ENCODE data around the gene ABI1.
A peak's percentile ranks its signal among the peaks of the same experiment; 100 is the strongest.
"Not testable (repeated sequence)": the region's sequence is repeated elsewhere in the genome, so short reads cannot be mapped to it uniquely, and the experiment has no call there.

The ABI1 gene

DNA sequence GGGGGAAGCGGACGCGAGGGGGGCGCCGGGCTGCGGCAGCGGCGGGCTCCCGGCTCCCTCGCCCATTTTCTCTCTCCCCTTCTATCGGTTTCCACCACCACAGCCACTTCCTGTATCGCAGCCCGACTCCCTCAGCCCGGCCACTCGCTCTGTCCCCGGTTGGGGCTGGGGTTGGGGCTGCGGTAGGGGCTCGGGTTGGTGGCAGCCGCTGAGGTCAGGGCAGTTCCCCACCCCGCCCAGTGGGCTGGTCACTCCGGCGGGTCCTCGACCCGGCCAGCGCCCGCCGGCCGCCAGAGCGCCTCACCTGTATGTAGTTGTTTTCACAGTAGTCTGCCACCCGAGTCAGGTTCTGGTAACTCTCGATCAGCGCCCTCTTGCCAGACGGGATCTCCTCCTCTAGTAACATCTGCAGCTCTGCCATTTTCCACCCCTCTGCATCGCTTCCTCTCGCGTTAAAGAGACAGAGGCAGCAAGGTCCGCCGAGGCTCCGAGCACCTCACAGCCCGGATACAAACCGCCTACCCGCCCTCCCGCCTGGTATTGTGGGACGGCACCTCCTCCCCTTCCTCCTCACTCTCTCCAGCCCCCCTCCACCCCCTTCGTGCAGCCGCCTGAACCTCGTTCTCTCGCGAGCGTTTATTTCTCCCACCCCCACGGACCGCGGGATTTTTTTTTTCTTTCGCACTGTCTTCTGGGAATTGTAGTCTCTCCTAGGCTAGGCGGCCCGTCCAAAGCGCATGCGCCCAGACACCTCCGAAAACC is at the start of gene ABI1:
Gene ABI1, minus strand, starts transcription at position 516 of the 762 bp plus-strand sequence. Its CDS starts 95 bp downstream, at position 421.
- DNase-seq: peak; percentile 97

DNA sequence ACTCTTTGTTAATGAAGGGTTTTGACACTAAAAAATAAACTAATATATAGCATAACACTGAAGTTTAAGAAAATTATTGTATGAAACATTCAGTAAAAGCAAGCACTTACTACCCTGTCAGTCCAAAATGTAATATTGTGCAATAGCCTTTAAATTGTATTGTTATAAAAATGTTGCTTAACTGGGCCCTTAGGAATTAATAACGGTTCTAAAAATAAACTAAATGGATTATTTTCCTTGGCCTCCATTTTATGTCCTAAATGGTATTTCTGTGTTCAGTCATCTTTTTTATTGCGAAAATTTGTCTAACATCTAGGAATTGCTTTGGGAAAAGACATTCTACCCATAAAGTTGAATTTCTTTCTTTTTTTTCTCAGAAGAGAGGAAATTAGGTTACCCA is 49.0 kb upstream of the ABI1 start:
- no peak for DNase-seq

DNA sequence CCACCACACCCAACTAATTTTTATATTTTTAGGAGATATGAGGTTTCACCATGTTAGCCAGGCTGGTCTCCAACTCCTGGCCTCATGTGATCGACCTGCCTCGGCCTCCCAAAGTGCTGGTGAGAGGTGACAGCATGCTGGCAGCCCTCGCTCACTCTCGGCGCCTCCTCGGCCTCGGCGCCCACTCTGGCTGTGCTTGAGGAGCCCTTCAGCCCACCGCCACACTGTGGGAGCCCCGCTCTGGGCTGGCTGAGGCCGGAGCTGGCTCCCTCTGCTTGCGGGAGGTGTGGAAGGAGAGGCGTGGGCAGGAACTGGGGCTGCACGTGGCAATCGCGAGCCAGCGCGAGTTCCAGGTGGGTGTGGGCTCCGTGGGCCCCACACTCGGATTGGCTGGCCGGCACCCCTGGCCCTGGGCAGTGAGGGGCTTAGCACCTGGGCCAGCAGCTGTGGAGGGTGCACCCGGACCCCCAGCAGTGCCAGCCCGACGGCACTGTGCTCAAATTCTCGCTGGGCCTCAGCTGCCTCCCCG is 44.6 kb upstream of the ABI1 start:
- DNase-seq: not testable (repeated sequence)

DNA sequence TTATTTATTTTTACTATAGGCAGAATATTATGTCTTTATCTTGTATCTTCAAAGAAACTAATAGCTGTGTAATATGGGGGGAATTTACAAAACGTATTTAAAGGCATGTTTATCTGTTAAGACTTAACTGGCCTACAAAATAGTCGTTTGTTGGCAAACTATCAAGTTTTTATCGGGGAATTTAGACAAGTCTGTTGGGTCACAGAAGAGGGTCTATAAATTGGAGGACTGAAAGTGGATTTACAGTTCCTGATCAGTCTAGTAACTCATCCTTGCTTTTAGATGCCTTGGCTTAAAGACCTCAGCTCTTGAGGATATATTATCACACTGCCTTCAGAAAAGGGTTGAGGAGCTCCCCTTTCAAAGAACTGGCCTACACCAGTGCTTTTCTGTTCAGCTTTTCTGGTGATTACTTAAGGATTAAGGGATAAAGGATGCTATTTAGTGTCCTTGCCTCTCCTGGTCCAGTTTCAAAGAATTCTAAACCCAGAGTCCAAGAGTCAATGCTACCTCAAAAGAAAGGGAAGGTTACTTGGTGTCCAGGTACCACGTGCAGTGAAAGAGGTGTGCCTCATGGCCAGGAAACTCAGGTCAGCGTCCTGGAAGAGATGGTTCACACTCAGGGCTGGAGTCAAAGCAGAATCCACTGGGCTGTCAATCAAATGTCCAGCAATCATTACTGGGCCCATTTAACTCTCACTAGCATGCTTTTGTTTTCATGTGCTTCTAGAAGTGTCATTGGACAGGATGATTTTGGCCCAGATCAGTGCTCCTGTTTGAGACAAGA is 42.9 kb upstream of the ABI1 start:
- DNase-seq: no peak

DNA sequence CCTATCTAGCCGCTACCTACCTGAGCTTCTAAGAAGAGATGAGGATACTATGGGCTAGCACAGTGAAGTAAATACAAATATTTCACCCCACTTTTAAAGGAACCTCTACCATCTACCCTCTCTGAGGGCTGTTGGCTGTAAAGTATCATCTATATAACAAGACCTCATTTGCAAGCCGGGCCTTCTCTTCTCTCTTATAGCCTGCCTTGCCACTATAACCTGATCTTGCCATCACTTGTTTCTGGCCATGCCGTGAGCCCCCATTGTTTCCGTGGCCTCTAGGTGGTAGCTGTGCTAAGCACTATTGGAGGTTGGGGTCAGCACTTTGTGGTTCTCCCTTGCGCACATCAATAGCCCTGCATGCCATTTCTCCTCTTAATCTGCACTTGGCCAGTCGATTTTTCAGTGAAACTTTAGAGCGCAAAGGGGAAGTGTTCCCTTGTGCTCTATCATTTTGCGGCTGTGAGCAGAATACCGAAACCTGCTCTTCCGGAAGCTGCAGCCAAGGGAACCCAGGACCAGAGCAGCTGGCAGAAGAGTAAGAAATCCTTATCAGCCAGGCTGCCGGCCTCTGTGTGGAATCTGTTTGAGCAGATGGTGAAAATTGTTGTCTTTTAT is 31.7 kb upstream of the ABI1 start:
- not testable (repeated sequence) for DNase-seq

DNA sequence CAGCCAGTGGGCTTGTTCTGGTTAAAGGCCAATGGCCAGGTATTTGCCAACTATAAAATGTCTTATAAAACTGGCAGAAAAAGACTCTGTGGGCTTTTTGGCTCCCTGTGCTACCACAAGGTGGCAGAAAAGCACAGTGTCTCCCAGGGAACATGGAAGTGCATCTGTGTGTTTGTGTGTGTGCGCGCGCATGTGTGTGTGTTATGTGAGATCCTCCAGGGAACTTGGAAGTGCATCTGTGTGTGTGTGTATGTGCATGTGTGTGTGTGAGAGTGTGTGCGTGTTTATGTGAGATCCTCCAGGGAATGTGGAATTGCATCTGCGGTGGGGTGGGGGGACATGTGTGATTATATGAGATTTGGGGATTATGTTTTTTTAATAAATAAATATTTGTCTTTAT is 30.2 kb upstream of the ABI1 start:
- peak; percentile 62 for DNase-seq

DNA sequence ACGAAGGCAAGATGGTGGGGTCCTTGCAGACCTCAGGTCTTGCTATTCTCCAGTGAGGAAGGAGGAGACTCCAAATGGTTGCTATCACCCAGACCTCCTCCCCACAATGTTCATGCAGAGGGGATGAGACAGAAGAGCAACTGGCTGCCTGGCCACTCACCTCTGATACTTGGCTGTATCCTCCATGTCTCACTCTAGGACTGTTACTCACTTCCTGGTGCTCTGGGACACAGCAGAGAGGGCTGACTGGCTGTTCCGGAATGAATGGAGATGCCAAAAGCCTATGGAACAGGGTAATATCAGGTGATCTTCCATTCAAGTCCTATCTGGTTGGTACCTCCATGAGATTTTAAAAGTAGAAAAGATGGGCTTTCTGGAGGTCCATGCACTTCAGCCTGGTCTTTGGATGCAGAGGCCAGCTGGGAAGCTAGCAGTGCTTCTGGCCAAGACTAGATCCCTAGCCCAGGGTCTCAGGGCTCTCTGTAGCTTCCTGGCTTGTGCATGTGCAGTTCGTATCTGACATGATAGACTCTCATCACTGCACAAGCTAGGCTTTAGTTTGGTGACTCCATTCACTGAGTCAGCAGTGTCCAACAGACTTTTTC is 27.0 kb upstream of the ABI1 start:
- DNase-seq: no peak

DNA sequence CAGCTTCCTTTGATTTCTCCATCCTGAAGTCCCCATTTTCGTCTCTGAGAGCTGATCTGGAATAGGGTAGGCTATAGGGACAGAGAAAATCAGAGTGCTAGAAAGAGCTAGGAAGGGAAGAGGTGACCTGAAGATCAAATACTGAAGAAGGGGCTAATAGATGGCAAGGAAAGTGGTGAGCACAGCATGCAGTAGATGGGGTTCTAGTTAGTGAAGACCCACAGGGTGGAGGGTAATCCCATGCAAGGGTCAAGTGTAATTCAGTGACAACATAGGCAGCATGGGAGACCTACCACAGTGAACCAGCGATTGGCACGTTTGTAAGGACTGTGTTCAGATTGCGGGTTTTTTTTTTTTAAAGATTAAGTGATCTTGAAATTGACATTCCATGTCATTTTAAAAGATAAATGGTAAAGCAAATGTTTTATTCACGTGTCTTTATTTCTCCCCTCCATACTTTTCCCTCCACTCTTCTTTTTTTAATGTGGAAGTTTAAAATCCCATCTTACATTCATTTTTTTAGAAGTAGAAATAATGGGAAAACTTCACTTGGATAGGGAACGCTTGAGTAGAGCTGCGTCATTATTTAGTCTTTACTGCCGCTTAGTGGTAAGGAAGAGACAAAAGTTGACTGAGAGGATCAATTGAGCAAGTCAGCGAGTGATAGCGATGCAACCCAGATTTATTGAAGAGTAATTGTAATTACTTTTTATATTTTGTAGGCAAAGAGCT is 21.0 kb upstream of the ABI1 start:
- DNase-seq: peak; percentile 38

DNA sequence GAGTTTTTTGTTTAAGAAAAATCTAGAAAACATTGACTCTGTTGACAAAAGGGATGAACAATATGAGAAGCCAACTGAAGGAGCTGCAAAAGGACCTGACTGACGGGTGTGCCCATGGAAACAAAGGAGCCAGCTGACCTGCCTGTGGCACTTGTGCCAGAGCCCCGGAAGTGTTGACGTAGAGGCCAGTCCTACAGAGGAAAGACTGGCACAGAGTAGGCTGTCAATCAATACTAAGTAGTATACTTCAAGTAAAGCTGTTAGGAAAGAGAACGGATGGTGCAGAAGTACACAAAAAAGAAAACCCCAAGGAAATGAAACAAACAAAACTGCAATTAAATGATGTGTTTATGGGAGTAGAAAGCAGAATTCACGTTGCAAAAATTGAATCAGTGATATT is 19.0 kb upstream of the ABI1 start:
- DNase-seq: no peak

DNA sequence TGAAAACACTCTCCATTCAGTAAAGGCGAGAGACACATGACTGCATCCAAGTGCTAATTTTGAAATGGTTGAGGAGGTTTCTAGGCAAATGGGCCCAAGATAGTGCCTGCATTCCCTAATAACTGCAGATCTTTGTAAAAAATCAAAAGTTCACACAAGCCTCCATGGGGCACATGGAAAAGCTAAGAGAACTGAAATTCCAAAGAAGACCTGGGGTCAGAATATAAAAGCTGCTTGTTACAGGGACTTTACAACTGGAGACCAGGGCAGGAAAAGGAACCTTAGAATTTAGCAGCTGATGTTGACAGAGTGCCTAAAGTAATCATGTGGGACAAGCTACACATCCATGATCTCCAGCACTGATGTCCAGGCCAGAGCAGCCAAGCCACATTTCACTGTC is 10.0 kb upstream of the ABI1 start:
- DNase-seq: no peak

DNA sequence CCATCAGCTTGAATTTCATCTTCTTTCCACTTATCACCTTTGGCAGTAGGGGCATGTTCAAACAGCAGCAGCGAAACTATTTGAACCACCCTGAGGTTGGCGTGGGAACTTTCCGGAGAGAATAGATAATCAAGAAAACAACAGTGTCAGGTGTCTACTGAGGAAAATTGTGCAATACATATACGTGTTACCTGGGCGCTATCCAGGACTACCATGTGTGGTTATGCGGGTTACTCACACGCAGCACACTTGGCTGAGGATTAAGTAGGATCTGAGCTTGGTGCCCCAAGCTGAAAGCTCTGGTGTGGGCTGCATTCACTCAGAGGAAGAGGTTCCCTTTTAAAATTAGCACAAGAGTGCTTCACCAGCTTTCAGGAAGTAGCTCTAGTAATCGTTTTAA is 8.8 kb upstream of the ABI1 start:
- no peak for DNase-seq

DNA sequence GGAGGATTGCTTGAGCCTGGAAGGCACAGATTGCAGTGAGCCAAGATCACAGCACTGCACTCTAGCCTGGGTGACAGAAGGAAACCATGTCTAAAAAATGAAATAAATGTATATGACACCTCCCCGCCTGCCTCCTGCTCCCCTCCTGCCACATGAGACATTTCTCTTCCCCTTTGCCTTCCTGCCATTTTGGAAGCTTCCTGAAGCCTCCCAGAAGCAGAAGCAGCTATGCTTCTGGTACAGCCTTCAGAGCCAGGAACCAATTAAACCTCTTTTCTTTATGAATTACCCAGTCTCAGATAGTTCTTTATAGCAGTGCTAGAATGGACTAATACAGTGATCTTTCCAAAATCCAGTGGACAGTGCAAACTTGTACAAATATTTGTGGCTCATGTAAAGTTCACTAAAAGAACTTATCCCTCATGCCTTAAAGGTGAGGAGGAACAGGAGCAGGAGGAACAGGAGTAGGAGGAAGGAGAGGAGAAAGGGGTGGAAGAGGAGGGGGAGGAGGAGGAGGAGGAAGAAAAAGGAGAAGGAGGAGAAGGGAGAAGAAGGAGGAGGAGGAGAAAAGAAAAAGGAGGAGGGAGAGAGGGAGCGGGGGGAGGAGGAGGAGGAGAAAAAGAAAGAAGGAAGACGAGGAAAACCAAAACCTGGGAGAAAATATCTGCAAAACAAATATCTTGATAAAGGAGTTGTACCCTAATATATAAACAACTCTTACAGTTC is 2.8 kb upstream of the ABI1 start:
- no peak for DNase-seq

DNA sequence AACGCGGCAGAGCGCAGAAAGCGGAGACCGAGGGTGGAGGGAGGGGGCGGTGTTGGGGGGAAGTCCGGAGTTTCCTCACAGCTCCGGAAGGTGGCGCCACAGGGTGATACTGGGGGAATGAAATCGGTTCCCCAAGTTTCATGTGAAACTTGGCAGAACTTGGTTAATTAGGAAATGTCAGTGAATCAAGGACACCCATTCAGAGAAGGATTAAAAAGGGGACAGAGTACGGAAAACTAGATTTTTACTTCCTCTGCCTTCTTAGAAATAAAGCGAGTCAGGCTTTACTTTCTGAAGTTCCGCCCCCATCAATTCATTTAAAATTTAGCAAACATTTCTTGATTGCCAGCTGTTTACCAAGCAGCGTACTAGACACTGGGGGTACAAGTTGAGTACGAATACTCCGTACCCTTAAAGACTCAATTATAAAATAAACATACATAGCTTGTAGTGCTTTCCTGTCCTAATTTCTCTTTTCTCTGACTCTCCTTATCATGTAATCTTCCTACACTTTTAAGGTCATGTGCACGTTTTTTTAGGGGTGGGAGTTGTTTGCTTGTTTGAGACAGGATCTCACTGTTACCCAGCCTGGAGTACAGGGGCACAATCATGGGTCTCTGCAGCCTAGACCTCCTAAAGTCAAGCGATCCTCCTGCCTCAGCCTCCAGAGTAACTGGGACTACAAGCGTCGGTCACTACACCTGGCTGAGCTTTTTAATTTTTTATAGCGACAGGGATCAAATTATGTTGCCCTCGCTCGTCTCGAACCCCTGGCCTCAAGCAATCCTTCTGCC is 644 bp upstream of the ABI1 start:
- no peak for DNase-seq

DNA sequence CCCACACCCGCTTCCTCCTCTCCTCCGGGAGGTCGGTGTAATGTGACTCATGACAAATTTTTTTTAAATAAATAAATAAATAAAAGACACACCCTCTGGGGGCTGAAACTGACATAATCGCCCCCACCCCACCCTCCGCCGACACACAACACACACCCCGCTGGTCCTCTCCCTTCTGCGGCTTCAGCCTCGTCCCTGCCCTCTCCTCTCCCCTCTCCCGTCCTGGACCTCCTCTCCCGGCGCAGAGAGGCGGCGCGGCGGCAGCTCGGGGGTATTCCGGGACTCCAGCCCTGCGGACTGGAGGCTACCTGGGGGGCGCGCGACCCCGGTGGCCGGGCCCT is 686 bp downstream of the ABI1 start:
- DNase-seq: peak; percentile 46

DNA sequence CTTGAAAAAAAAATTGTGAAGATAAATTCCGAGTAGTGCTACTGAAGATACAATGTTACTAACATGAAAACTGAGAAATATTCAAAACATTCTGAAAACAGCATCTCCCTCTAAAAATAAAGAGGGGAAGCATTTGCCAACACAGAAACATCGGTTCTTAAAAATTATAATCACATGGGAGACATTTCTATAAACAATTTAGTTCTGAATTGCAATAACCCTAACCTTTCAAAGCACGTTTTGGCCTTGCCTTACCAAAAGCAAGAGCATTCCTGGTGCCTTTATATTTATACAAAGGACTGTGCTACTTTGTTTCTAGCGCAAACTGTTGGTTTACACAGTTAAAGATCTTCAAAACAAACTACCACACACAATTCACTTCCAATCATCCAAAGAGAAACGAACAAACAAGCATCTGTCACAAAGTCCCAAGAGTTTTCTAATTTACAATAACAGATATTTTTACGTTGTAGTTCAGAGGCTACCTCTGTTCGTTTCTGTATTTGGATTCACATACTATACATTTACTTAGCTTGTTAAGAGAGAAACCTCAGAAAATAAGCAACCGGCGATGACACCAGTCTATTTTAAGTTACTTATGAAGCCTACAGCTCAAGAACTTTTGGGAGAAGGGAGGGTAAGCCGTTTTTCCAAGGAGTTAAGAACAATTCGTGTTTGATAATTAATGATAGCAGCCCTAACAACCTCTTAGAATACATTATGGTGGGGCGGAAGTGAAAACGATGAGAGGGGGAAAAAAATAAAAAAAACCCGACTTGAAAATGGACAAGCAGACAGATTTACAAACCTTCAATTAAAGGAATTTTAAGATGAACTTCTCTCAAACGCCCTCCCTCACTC is 1.3 kb downstream of the ABI1 start:
- no peak for DNase-seq

DNA sequence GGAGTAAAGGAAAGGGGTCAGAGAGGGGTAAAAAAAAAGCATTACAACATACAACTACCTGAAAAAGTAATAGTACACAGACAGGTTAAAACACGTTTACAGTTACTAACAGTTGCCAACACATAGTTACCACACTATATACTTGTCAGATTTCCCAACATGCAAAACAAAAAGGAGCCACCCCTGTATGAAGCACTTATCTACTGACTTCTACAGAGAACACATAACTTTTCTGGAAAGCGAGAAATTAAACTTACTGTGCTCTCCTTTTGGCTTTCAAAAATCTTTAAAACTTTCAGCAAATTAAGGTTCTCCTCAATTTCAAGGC is 2.1 kb downstream of the ABI1 start:
- no peak for DNase-seq

DNA sequence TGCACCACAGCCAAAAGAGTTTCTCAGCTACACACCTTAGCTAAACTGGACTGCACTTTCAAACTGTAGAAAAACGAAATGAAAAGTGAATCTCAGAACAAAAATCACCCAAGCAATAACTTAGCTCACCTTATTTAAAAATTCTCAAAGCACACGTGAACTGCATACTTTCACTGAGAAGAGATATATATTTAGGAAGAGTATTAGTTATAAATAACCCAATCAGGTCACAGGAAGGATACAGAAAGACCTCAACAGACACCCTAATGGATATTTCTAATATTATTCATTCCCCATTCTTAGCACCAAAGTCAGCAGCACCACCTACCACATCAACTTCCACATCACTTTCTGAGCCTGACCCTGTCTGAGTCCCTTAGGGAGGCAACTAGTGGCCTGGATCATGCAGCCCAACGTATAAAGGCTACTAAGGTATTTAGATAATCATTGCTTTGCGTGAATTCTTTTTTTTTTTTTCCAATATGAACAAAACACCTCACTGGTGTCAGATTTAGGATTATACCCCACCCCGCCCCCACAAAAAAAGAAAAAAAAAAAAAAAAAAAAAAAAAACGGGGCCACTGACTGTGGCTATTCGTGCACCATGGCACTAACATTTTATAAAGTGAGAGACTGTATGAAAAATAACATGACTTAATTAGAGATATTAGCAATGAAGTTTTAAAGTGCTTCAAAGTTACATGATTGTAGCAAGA is 2.6 kb downstream of the ABI1 start:
- DNase-seq: peak; percentile 33

DNA sequence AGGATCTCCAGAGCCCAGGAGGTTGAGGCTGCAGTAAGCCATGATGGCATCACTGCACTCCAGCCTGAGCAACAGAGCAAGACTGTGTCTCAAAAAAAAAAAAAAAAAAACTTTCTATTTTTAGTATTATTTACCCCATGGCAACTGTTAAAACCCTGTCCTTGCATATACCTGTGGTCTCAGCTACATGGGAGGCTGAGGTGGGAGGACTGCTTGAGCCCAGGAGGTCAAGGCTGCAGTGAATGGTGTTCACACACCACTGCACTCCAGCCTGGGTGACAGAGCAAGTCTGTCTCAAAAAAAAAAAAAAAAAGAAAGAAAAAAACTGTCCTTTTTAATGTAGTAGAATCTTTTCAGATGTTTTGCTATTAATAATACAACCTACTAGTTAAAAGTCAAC is 3.2 kb downstream of the ABI1 start:
- DNase-seq: not testable (repeated sequence)

DNA sequence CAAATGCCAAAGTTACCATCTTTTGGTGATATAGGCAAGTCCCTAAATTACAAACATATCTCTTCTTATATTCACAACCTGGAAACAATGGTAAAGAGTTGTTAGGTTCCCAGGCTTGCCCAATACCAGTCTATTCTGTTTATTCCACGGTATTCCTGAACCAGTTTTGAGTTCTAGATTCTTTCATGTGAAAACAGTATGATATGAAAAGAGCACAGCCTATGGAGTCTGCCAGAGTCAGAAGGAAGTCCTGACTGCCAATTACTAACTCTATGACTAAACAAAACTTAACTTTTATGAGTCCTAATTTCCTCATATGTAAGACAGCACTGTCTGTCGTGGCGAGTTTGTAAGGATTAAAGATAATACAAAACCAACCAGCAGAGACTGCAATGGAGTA is 5.6 kb downstream of the ABI1 start:
- DNase-seq: no peak

DNA sequence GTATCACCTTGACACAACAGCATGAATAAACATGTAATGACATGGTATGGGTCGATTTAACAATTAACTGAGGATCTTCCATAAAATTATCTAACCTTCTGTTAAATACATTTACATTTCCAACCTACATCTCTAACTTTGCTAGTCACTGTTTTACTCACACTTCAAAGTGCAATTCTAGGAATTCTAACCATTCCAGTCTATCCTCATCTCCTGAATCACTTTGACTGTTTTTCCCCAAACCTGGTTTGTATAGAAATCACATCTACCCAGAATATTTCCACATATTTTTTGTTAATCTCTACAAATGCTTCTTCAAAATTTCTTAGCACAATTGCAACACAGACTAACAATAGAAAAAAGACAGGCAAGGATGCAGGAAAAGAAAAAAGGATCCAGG is 6.2 kb downstream of the ABI1 start:
- no peak for DNase-seq

Measured in kidney glomerular epithelial cell (primary cell).